SK-N-SH treated with all-trans-retinoic acid at 6 μM for 48 hours (cell line): ENCODE results near the gene EVI2A.

Experiments
- ATAC-seq: fragments of 200-7000 bp; cut with Tn5 transposase; 3 replicates; pipeline ENCODE4 v1.9.1; 2020; ENCODE audit warnings: mild to moderate bottlenecking, moderate library complexity
- ARNTL ChIP-seq: fragments of 450-650 bp; formaldehyde crosslinking; IDR thresholded peaks from 2 replicates; pipeline ENCODE4 v1.5.0; 2020; ENCODE audit warnings: low read depth, mild to moderate bottlenecking, moderate library complexity, borderline replicate concordance
- BACH2 ChIP-seq: fragments of 250-450 bp; sonication (Bioruptor Pico); IDR thresholded peaks from 2 replicates; pipeline ENCODE4 v1.9.0; 2021; ENCODE audit warnings: mild to moderate bottlenecking, borderline replicate concordance
- CSRNP3 ChIP-seq: fragments of 250-450 bp; sonication (Bioruptor Pico); IDR thresholded peaks from 2 replicates; pipeline ENCODE4 v1.5.1; 2021; ENCODE audit warnings: mild to moderate bottlenecking, moderate library complexity
- ESRRG ChIP-seq: fragments of 250-450 bp; sonication (Bioruptor Pico); IDR thresholded peaks from 2 replicates; pipeline ENCODE4 v1.6.1; 2021; ENCODE audit warnings: mild to moderate bottlenecking
- ISL1 ChIP-seq: fragments of 250-450 bp; sonication (Bioruptor Pico); IDR thresholded peaks from 2 replicates; pipeline ENCODE4 v2.1.2; 2022; ENCODE audit warnings: mild to moderate bottlenecking, moderate library complexity
- OSR1 ChIP-seq: fragments of 250-450 bp; sonication (Bioruptor Pico); IDR thresholded peaks from 2 replicates; pipeline ENCODE4 v1.8.0; 2022; ENCODE audit warnings: moderate library complexity, mild to moderate bottlenecking, inconsistent platforms
- PATZ1 ChIP-seq: fragments of 250-450 bp; sonication (Bioruptor Pico); IDR thresholded peaks from 2 replicates; pipeline ENCODE4 v1.8.0; 2020; ENCODE audit warnings: mild to moderate bottlenecking, moderate library complexity, borderline replicate concordance
- PPARA ChIP-seq: fragments of 250-450 bp; sonication (Bioruptor Pico); IDR thresholded peaks from 2 replicates; pipeline ENCODE4 v1.5.0; 2020; ENCODE audit warnings: mild to moderate bottlenecking, borderline replicate concordance
- SNAI2 ChIP-seq: fragments of 250-450 bp; sonication (Bioruptor Pico); IDR thresholded peaks from 2 replicates; pipeline ENCODE4 v1.5.0; 2020; ENCODE audit warnings: mild to moderate bottlenecking, moderate library complexity
- TCF4 ChIP-seq: fragments of 250-450 bp; sonication (Bioruptor Pico); IDR thresholded peaks from 2 replicates; pipeline ENCODE4 v1.8.0; 2021; ENCODE audit warnings: mild to moderate bottlenecking, moderate library complexity, borderline replicate concordance
- TOX ChIP-seq: fragments of 250-450 bp; sonication (Bioruptor Pico); IDR thresholded peaks from 2 replicates; pipeline ENCODE4 v1.8.0; 2021; ENCODE audit warnings: mild to moderate bottlenecking, moderate library complexity, borderline replicate concordance
- TSHZ2 ChIP-seq: fragments of 250-450 bp; sonication (Bioruptor Pico); IDR thresholded peaks from 2 replicates; pipeline ENCODE4 v1.5.0; 2020; ENCODE audit warnings: mild to moderate bottlenecking, moderate library complexity
- ZC3H10 ChIP-seq: fragments of 250-450 bp; sonication (Bioruptor Pico); IDR thresholded peaks from 2 replicates; pipeline ENCODE4 v1.5.1; 2021; ENCODE audit warnings: mild to moderate bottlenecking, moderate library complexity
- ZFP3 ChIP-seq: fragments of 250-450 bp; sonication (Bioruptor Pico); IDR thresholded peaks from 2 replicates; pipeline ENCODE4 v1.5.0; 2020; ENCODE audit warnings: mild to moderate bottlenecking, moderate library complexity
- ZNF70 ChIP-seq: fragments of 450-650 bp; formaldehyde crosslinking; IDR thresholded peaks from 2 replicates; pipeline ENCODE4 v1.5.0; 2020; ENCODE audit warnings: mild to moderate bottlenecking, moderate library complexity
- TF ChIP-seq, protein P1 (sequence below): fragments of 250-450 bp; sonication (Bioruptor Pico); IDR thresholded peaks from 2 replicates; pipeline ENCODE4 v1.5.1; 2020; ENCODE audit warnings: low read depth, mild to moderate bottlenecking, moderate library complexity
- TF ChIP-seq, protein P2 (sequence below): fragments of 250-450 bp; sonication (Bioruptor Pico); IDR thresholded peaks from 2 replicates; pipeline ENCODE4 v1.8.0; 2021; ENCODE audit warnings: low read depth, mild to moderate bottlenecking, moderate library complexity, borderline replicate concordance

Gene EVI2A

DNA sequence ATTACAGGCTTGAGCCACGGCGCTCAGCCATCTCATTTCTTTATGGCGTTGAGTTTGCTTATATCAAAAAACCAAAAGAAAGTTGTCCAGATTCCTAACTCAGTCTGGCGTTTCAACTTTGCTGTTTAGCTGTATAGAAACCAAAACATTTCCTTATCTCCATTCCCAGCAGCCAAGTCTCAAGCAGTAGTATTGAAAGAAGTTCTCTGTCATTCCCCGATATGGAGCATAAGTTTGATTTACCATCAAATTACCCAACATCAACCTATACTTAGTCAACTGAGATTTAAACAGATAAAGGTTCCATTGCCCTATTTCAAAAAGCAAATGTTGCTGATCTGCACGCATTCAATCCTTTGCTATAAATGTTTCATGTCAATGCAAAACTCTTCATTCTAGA lies 42.6 kb upstream of the EVI2A start (continued):
- no peak for TF ChIP-seq ISL1 (CRISPR knock-in tag)

DNA sequence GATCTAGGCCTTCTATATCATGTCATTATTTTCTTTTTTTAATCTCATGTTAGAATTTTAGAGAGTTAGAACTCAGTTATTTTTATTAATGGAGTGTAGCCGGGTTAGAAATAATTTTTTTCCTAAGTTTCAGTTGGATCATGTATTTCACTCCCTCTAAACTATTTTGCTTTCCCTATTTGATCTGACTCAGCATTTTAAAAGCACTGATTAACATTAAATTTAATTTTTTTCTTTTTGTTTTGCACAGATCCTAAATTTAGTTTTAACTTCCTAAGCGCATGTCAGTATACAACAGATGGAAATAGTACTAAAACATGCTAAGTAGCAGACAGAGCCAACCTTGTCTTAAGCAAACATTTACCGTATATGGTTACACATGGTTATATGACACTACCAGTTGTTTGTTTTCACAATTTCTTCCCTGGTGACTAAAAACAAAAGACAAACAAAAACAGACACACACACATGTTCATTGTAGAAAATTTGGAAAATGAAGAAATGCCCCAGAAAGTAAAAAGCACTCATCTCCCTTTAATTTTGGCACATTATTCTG lies 36.5 kb upstream of the EVI2A start:
- TF ChIP-seq PPARA (CRISPR knock-in tag) (no peak), ZFP3 (CRISPR knock-in tag) (no peak), BACH2 (CRISPR knock-in tag) (no peak), ARNTL (CRISPR knock-in tag) (no peak), TOX (CRISPR knock-in tag) (no peak), SNAI2 (CRISPR knock-in tag) (no peak), ZC3H10 (no peak), ZNF70 (CRISPR knock-in tag) (no peak), TSHZ2 (CRISPR knock-in tag) (no peak), CSRNP3 (CRISPR knock-in tag) (no peak), ESRRG (no peak), TCF4 (no peak), PATZ1 (CRISPR knock-in tag) (no peak), OSR1 (no peak), ISL1 (CRISPR knock-in tag) (no peak)
- TF ChIP-seq, protein P1, sequence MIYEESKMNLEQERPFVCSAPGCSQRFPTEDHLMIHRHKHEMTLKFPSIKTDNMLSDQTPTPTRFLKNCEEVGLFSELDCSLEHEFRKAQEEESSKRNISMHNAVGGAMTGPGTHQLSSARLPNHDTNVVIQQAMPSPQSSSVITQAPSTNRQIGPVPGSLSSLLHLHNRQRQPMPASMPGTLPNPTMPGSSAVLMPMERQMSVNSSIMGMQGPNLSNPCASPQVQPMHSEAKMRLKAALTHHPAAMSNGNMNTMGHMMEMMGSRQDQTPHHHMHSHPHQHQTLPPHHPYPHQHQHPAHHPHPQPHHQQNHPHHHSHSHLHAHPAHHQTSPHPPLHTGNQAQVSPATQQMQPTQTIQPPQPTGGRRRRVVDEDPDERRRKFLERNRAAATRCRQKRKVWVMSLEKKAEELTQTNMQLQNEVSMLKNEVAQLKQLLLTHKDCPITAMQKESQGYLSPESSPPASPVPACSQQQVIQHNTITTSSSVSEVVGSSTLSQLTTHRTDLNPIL (CRISPR knock-in tag): no peak
- TF ChIP-seq, protein P2, sequence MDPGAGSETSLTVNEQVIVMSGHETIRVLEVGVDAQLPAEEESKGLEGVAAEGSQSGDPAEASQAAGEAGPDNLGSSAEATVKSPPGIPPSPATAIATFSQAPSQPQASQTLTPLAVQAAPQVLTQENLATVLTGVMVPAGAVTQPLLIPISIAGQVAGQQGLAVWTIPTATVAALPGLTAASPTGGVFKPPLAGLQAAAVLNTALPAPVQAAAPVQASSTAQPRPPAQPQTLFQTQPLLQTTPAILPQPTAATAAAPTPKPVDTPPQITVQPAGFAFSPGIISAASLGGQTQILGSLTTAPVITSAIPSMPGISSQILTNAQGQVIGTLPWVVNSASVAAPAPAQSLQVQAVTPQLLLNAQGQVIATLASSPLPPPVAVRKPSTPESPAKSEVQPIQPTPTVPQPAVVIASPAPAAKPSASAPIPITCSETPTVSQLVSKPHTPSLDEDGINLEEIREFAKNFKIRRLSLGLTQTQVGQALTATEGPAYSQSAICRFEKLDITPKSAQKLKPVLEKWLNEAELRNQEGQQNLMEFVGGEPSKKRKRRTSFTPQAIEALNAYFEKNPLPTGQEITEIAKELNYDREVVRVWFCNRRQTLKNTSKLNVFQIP: no peak
- ATAC-seq: no peak

DNA sequence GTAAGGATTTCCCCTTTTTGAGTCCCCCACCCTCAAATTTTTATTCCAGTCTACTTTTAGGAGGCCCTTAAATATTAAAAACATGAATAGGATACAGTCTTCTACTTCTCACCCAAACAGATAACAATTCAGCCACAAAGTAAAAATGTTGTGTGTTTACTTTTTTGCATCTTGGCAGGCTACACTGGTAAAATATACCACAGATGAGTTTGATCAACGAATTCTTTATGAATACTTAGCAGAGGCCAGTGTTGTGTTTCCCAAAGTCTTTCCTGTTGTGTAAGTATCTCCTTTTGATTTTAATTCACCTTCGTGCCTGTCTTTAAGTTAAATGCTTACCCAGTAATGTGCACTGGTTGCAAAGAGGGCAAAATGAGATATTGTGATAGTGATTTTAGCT lies 35.7 kb upstream of the EVI2A start:
- TF ChIP-seq ISL1 (CRISPR knock-in tag) (no peak), BACH2 (CRISPR knock-in tag) (no peak), TOX (CRISPR knock-in tag) (no peak), ARNTL (CRISPR knock-in tag) (no peak), PATZ1 (CRISPR knock-in tag) (no peak)
- ATAC-seq: no peak
